Spinal cord (tissue), 10 donors: ENCODE data around the gene BCAS3. TPM values are rescaled to one million over a fixed set of nuclear protein-coding genes. Genes with fewer than 3 reads are reported as not detected.
A peak's percentile ranks its signal among the peaks of the same experiment; 100 is the strongest.

Experiments used
- DNase-seq, 6 donors: peaks; one replicate each; pipeline versions ENCODE4 v3.0.0 to v3.0.0-alpha.2; 2013 to 2015; ENCODE audit warnings: low spot score in 6 of 6, low read depth in 4 of 6
- H3K27ac ChIP-seq: one replicate; pipeline ENCODE4 v1.5.1; 2013; ENCODE audit warnings: low read depth, low read length, control low read depth
- H3K27me3 ChIP-seq: one replicate; pipeline ENCODE4 v1.6.1; 2013; ENCODE audit warnings: low read length; ENCODE audit not compliant: control insufficient read depth, insufficient read depth
- H3K36me3 ChIP-seq: one replicate; pipeline ENCODE4 v1.6.1; 2013; ENCODE audit warnings: low read length; ENCODE audit not compliant: control insufficient read depth, insufficient read depth
- H3K4me1 ChIP-seq: one replicate; pipeline ENCODE4 v1.6.1; 2013; ENCODE audit warnings: low read length; ENCODE audit not compliant: control insufficient read depth, insufficient read depth
- H3K4me3 ChIP-seq: one replicate; pipeline ENCODE4 v1.5.1; 2013; ENCODE audit warnings: low read depth, low read length, control low read depth
- H3K9me3 ChIP-seq: one replicate; pipeline ENCODE4 v1.6.1; 2013; ENCODE audit warnings: low read length; ENCODE audit not compliant: control insufficient read depth, insufficient read depth
- WGBS: methylation state at CpG from one replicate; pipeline ENCODE4 v1.1.5; 2013; ENCODE audit warnings: missing lambda C conversion rate; ENCODE audit not compliant: insufficient coverage; 5-methylcytosine and 5-hydroxymethylcytosine counted together
- polyA plus RNA-seq, 2 donors: library from polyadenylated mRNA; unstranded; fragments of 120-200 nt; gene quantifications; one replicate each; pipeline ENCODE4 v1.2.1, GENCODE V29; 2013; ENCODE audit not compliant: insufficient read length in 2 of 2
- total RNA-seq, 2 donors: library from RNA; depleted of rRNA in 1 of 2; stranded (reverse); fragments of 120-200 nt in 1 of 2; fragments of >200 nt in 1 of 2; gene quantifications; one replicate each; pipeline versions ENCODE4 v1.2.3 to v1.2.4, GENCODE V29; 2013 to 2014
- donor health status: healthy.

Gene BCAS3
- total and polyA plus RNA-seq, 4 donors = 20.5 to 53.4 (median 25.7) TPM

DNA sequence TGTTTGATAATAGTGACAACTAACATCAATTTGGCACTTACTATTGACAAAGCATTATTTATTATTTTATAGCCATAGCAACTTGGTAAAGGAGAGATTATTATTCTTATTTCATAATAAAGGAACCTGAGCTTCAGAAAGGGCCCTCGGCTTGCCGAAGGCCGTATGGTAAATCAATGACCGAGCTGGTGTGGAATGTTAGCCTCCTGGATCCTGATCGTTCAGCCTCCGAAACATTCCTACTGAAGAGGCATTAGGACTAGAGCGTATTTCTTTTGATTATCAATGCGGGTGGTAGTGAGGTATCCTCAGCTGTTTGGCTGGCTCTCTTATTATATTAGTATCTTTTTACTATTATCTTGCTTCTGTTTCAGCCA is 522.7 kb downstream of the BCAS3 start:
- Histone ChIP-seq H3K27me3 (no peaks in the 10 kb centered on the region), H3K36me3 (no peaks in the 10 kb centered on the region), H3K4me1 (peaks cover 4% of the 10 kb centered on the region), H3K4me3 (no peak overlapping the region), H3K27ac (no peak overlapping the region), H3K9me3 (no peaks in the 10 kb centered on the region)
- DNase-seq = no peak
- WGBS = no CpG with 5 or more reads among the region's 8 CpGs

DNA sequence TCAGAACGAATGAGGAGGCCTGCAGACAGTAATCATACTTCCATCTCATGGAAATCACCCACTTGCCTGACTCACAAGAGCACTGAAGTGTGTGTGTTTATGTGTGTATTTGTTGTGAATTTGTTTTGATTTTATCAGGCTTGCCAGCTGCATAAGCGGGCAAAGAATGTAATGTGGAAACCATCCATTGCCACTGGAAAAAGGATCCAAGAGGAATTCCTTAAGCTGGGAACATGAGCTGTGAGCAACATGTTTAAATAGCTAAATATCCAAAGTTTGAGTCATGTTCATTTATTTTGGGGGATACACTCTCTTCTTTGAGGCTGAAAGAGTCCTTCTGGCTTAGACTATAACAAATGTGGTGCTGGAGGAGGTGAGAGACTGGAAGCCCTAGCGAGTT is 523.6 kb downstream of the BCAS3 start:
- 100% methylated on average over 2 of the region's 3 CpGs for WGBS
- Histone ChIP-seq H3K27ac (no peak overlapping the region), H3K27me3 (no peaks in the 10 kb centered on the region), H3K4me3 (no peak overlapping the region), H3K36me3 (no peaks in the 10 kb centered on the region), H3K9me3 (no peaks in the 10 kb centered on the region), H3K4me1 (peaks cover 4% of the 10 kb centered on the region)
- DNase-seq = no peak

DNA sequence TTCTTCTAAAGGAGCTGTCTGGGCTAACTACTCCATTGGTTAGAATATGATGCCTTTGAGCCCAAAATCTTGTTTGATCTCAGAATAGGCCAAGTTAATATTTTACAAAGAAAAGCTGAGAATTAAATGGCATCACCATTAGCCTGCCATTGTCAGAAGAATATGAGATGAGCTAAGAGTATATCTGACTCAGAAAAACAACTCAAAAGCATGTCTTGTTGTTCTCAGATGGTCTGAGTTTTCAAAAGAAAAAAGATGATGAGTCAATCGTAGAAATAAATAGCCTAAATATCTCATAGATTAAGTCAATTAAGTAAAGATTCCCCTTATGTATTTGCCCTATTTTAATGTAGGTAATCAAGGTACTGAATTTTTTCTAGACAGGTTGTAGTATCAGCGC is 524.9 kb downstream of the BCAS3 start:
- H3K4me1 ChIP-seq = peaks cover 4% of the 10 kb centered on the region
- no peaks in the 10 kb centered on the region for H3K36me3 ChIP-seq
- H3K27me3 ChIP-seq = no peaks in the 10 kb centered on the region
- no peak for DNase-seq
- H3K27ac ChIP-seq = no peak overlapping the region
- H3K9me3 ChIP-seq = no peaks in the 10 kb centered on the region
- no peak overlapping the region for H3K4me3 ChIP-seq
- no CpG with 5 or more reads among the region's 2 CpGs for WGBS

DNA sequence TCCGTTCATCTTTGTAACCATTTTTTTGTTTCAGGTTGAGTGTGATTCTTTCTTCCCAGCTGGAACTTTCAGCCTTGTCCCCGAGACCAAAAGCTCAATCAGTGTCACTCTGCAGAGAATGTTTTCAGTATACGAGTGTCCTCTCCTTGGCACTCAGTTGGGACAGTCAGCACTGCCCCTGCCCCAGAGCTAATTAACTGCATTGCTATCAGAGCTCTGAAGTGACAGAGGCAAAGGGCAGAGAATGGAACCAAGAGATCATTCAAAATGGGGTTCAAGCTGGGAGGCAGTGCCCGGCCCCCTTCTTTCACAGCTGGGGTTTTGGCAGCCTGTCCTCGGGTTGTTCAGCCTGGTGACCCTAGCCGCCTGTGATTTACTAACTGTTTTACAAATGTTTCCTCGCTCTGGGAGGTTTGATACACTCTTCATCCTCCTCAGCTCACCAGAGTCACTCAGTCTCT is 526.0 kb downstream of the BCAS3 start:
- Histone ChIP-seq H3K27ac (peak overlapping the region; percentile 29), H3K9me3 (no peaks in the 10 kb centered on the region), H3K27me3 (no peaks in the 10 kb centered on the region), H3K4me1 (peaks cover 4% of the 10 kb centered on the region), H3K36me3 (no peaks in the 10 kb centered on the region), H3K4me3 (no peak overlapping the region)
- peak in 2 of 6 donors; percentile 35 to 62 for DNase-seq
- WGBS = 27% methylated on average over 6 of the region's 7 CpGs

DNA sequence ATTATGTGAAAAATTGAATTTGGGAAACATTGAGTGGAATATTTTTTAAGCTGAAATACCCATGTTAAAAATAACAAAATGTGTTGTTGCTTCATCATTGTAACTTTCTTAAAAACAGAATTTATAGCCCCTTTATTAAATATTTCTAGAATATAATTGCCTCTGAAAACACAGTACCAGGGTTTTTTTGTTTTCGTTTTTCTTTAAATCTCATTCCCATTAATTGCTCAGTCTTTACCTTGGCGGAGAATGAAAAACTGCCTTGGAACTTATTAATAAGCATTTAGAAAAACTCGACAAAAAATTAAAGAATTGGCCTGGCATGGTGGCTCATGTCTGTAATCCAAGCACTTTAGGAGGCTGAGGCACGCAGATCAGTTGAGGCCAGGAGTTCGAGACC is 526.8 kb downstream of the BCAS3 start:
- no peak for DNase-seq
- peaks cover 4% of the 10 kb centered on the region for H3K4me1 ChIP-seq
- no peak overlapping the region for H3K27ac ChIP-seq
- no peaks in the 10 kb centered on the region for H3K27me3 ChIP-seq
- H3K4me3 ChIP-seq = no peak overlapping the region
- no peaks in the 10 kb centered on the region for H3K9me3 ChIP-seq
- H3K36me3 ChIP-seq = no peaks in the 10 kb centered on the region
- 85% methylated on average over 4 of the region's 5 CpGs for WGBS

DNA sequence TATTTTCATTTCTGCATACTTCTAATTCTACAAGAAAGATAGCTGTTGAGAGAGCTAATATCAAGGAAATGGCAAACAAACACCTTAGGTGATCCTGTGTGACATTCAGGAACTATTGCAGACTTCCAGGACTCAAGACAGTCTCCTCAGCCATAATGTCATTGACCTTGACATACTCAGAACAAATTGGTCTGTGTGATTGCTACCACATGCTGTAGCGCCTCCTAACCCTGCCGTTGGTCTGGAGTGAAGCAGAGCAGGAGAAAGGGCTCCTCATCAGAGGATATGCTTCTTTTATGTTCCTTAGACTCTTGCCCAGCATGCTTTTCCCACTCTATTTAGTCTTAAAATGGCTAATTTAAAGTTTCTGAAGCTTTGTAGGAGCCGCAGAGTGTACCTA is 527.8 kb downstream of the BCAS3 start:
- Histone ChIP-seq H3K4me3 (no peak overlapping the region), H3K36me3 (no peaks in the 10 kb centered on the region), H3K9me3 (no peaks in the 10 kb centered on the region), H3K27ac (no peak overlapping the region), H3K27me3 (no peaks in the 10 kb centered on the region), H3K4me1 (peaks cover 4% of the 10 kb centered on the region)
- WGBS = 45% methylated on average over 2 of the region's 3 CpGs
- no peak for DNase-seq

DNA sequence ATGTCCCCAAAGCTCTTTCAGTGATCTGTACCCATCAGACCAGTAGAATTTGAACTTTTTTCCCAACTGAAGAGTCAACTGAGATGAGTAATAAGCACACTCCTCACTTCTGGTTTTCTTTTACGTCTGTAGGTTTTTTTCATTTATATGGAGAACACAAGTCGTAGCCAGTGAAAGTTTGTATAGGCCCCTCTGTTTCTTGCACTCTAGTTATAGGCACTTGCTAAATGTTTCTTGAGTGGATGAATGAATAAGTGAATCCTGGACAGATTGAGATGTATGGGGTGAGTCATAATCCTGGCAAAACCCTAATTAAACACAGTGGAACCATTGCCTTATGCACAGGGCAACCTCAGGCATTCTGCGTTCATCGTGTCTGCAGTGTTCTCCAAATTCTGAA is 528.3 kb downstream of the BCAS3 start:
- no peaks in the 10 kb centered on the region for H3K27me3 ChIP-seq
- H3K27ac ChIP-seq = no peak overlapping the region
- H3K9me3 ChIP-seq = no peaks in the 10 kb centered on the region
- peaks cover 4% of the 10 kb centered on the region for H3K4me1 ChIP-seq
- H3K4me3 ChIP-seq = no peak overlapping the region
- WGBS = 100% methylated on average over 1 of the region's 4 CpGs
- DNase-seq = no peak
- H3K36me3 ChIP-seq = no peaks in the 10 kb centered on the region

DNA sequence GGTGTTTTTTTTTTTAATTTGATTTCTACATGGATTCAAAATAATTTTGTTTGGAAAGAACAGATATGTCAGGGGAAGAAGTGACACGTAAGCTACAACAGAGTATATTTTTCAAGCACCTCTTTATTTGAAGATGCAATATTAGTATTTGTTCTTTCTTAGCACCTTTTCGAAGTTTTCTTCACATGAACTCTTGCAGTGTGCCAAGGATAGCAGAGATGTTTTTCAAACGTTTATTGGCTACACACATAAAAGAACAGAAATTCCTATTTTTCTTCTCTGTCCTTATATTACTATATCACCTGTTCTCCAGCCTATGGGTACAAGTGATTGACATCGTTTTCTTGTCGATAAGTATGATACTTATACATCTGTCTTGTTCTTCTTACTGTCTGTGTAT is 529.3 kb downstream of the BCAS3 start:
- no peaks in the 10 kb centered on the region for H3K36me3 ChIP-seq
- no peak for DNase-seq
- no peaks in the 10 kb centered on the region for H3K9me3 ChIP-seq
- no peaks in the 10 kb centered on the region for H3K27me3 ChIP-seq
- H3K27ac ChIP-seq = no peak overlapping the region
- peaks cover 4% of the 10 kb centered on the region for H3K4me1 ChIP-seq
- 100% methylated on average over 1 of the region's 5 CpGs for WGBS
- no peak overlapping the region for H3K4me3 ChIP-seq

DNA sequence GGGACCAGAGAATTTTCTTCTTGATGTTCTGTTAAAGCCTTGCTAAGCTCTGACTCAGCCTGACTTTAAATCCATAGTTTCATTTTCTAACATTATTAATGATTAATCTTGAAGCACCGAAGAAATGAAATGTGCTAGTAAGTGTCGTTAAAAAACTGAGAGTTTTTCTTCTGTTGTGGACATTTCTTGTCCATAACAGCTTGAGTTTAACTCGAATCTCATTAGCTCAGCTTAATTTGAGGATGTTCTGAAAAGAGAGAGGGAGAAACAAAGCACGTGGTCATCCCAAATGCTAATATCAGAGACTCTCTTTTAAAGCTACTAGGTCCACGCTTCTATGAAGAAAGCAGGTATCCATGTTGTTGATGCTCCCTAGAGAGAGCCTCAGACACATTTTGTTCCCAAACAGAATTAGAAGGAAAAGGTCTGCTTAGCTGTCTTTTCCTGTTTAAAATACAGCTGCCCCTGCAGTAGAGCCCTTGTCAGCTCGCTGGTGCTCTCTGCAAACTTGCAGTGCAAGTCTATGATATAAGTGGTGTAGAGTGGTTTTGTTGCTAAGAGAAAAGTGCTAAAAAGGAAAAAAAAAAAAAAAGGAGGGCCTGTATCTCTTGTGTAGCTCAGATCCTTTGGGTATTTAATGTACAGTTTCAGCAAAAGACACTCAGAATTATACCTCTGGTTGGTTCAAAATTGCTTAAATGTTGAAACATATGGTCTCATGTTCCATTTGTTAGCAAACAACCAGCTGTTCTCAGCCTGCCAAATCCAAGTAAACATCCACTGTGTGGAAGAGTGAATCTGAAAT is 530.9 kb downstream of the BCAS3 start:
- no peak overlapping the region for H3K4me3 ChIP-seq
- 0% methylated on average over 1 of the region's 6 CpGs for WGBS
- no peaks in the 10 kb centered on the region for H3K36me3 ChIP-seq
- no peaks in the 10 kb centered on the region for H3K9me3 ChIP-seq
- no peaks in the 10 kb centered on the region for H3K27me3 ChIP-seq
- peak overlapping the region; percentile 59 for H3K27ac ChIP-seq
- peak in 2 of 6 donors; percentile 76 for DNase-seq
- peaks cover 4% of the 10 kb centered on the region for H3K4me1 ChIP-seq

DNA sequence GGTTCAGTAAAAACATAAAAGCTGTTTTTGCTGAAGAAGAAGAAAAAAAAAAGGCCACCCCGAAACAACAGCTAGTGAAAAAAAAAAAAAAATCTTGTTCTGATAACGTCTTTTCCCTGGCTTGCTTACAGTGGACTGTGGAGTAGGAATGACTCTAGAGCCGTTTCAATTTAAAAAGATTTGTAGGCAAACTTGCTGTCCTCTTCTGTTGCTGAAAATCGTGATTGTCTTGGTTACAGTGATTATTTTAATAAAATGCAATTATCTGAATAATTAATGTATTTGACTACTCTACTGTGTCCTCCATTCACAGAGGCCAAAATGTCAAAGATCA is 531.4 kb downstream of the BCAS3 start:
- no peaks in the 10 kb centered on the region for H3K27me3 ChIP-seq
- H3K4me3 ChIP-seq = no peak overlapping the region
- WGBS = no CpG with 5 or more reads among the region's 4 CpGs
- no peak for DNase-seq
- no peaks in the 10 kb centered on the region for H3K36me3 ChIP-seq
- no peaks in the 10 kb centered on the region for H3K9me3 ChIP-seq
- no peaks in the 10 kb centered on the region for H3K4me1 ChIP-seq
- peak overlapping the region; percentile 59 for H3K27ac ChIP-seq
